GM21619 (cell line): ENCODE measurements around the gene TIAM2.

Experiments
- ATAC-seq: cut with Tn5 transposase; IDR thresholded peaks from one replicate; pipeline ENCODE4 v1.9.1; 2021; ENCODE audit not compliant: unreplicated experiment

The TIAM2 gene

GRCh38 chr6:155023717-155024116 is 28.6 kb downstream of the TIAM2 start:
- ATAC-seq, result no peak

GRCh38 chr6:155024391-155025027 is 29.4 kb downstream of the TIAM2 start:
- no peak for ATAC-seq

- no peak for ATAC-seq
Measured at GRCh38 chr6:155026022-155026705, 31.0 kb downstream of the TIAM2 start.

GRCh38 chr6:155026706-155027045 is 31.6 kb downstream of the TIAM2 start:
- no peak for ATAC-seq

- no peak for ATAC-seq
Measured at GRCh38 chr6:155030148-155030720, 35.1 kb downstream of the TIAM2 start.

- ATAC-seq, result no peak
Measured at GRCh38 chr6:155031091-155031490, 36.0 kb downstream of the TIAM2 start.

- no peak for ATAC-seq
Measured at GRCh38 chr6:155033021-155033791, 38.1 kb downstream of the TIAM2 start.

- no peak for ATAC-seq
Measured at GRCh38 chr6:155036907-155037306, 41.8 kb downstream of the TIAM2 start.

GRCh38 chr6:155038104-155038503 is 43.0 kb downstream of the TIAM2 start:
- no peak for ATAC-seq

GRCh38 chr6:155038527-155038926 is 43.4 kb downstream of the TIAM2 start:
- no peak for ATAC-seq

- ATAC-seq, result no peak
Measured at GRCh38 chr6:155039618-155040017, 44.5 kb downstream of the TIAM2 start.

- no peak for ATAC-seq
Measured at GRCh38 chr6:155040154-155040553, 45.0 kb downstream of the TIAM2 start.

- ATAC-seq, result no peak
Measured at GRCh38 chr6:155040901-155041650, 46.0 kb downstream of the TIAM2 start.

GRCh38 chr6:155041741-155042279 is 46.7 kb downstream of the TIAM2 start:
- no peak for ATAC-seq

- ATAC-seq, result no peak
Measured at GRCh38 chr6:155042983-155043382, 47.9 kb downstream of the TIAM2 start.

- no peak for ATAC-seq
Measured at GRCh38 chr6:155045561-155046404, 50.7 kb downstream of the TIAM2 start.

GRCh38 chr6:155047523-155047922 is 52.4 kb downstream of the TIAM2 start:
- ATAC-seq, result no peak

GRCh38 chr6:155050311-155050710 is 55.2 kb downstream of the TIAM2 start:
- ATAC-seq, result peak; percentile 88

GRCh38 chr6:155054491-155055250 is 59.6 kb downstream of the TIAM2 start:
- no peak for ATAC-seq
